Hepatocyte (in vitro differentiated cells): Measurements from ENCODE around the gene TAF1C.

Experiments used
- CTCF ChIP-seq: fragments of 200-600 bp; sonication (generic); IDR thresholded peaks from 2 replicates; pipeline ENCODE4 v1.5.1; 2016; ENCODE audit warnings: antibody characterized with exemption, mild to moderate bottlenecking; ENCODE audit not compliant: poor library complexity
- EZH2 ChIP-seq: fragments of 200-600 bp; sonication (generic); IDR thresholded peaks from 2 replicates; pipeline ENCODE4 v1.6.1; 2016; ENCODE audit warnings: antibody characterized with exemption, mild to moderate bottlenecking, borderline replicate concordance

DNA sequence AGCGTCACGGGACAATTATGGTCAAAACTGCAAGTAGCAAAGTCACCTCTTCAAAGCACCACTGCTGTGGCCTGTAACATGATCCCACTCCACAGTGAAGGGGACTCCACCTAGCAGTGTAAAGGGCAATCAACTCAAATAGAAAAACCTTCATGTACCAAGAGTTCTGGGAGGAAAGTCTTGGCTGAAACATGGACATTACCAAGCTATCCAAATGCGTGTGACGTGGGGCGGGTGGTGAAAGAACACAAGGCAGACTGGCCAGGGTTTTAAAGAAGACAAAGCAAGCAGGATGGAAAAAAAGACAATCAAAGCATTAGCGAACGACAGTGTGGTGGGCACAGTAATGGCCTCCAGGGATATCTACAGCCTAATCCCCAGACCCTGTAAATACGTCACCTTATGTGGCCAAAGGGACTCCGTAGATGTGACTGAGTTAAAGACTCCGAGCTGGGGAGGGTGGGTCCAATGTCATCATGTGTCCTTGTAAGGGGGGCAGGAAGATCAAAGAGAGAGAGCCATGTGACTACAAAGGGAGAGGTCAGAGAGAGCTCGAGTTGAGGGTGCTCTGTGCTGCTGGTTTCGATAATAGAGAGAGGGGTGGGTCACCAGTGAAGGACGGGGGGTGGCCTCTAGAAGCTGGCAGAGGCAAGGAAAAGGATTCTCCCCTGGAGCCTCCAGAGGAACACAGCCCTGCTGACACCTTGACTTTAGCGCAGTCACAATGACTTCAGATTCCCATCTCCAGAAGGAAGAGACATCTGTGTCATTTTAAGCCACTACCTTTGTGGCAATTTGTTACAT, 47.8 kb downstream of the TAF1C start:
- TF ChIP-seq CTCF (no peak), EZH2 (no peak)
